ENCODE measurements around the gene GCDH.

GCDH gene

GRCh38 chr19:12865746-12866415, 25.1 kb upstream of the GCDH start:
- H3K4me3 Mint-ChIP-seq, result peak overlapping the region; percentile 19 to 73 (median 55)
- H3K27ac Mint-ChIP-seq, result no peak overlapping the region
- H3K4me1 Mint-ChIP-seq, result peaks cover 4% of the 10 kb centered on the region
- peaks cover 11% of the 10 kb centered on the region for H3K27me3 Mint-ChIP-seq (ENCODE audit: low read depth)
- no peaks in the 10 kb centered on the region for H3K36me3 Mint-ChIP-seq (ENCODE audit: low read depth)
- TF ChIP-seq CTCF (IDR thresholded peaks at IDR 0.05; ENCODE audit: unreplicated experiment in 3 of 3), result no peak
- H3K9me3 Mint-ChIP-seq, result no peaks in the 10 kb centered on the region

- H3K27ac Mint-ChIP-seq, result no peak overlapping the region
- H3K27me3 Mint-ChIP-seq (ENCODE audit: low read depth), result peaks cover 11% of the 10 kb centered on the region
- no peaks in the 10 kb centered on the region for H3K9me3 Mint-ChIP-seq
- H3K4me3 Mint-ChIP-seq, result peak overlapping the region; percentile 76 to 85 (median 81)
- H3K36me3 Mint-ChIP-seq (ENCODE audit: low read depth), result no peaks in the 10 kb centered on the region
- peaks cover 4% of the 10 kb centered on the region for H3K4me1 Mint-ChIP-seq
- no peak for TF ChIP-seq CTCF (IDR thresholded peaks at IDR 0.05; ENCODE audit: unreplicated experiment in 3 of 3)
Observed at GRCh38 chr19:12866416-12867119, 24.4 kb upstream of the GCDH start.

- peak overlapping the region; percentile 76 to 85 (median 81) for H3K4me3 Mint-ChIP-seq
- peak overlapping the region in 1 of 3 experiments; percentile 51 for H3K27ac Mint-ChIP-seq
- H3K9me3 Mint-ChIP-seq, result no peaks in the 10 kb centered on the region
- H3K27me3 Mint-ChIP-seq (ENCODE audit: low read depth), result peaks cover 11% of the 10 kb centered on the region
- peaks cover 4% of the 10 kb centered on the region for H3K4me1 Mint-ChIP-seq
- no peak for TF ChIP-seq CTCF (IDR thresholded peaks at IDR 0.05; ENCODE audit: unreplicated experiment in 3 of 3)
- H3K36me3 Mint-ChIP-seq (ENCODE audit: low read depth), result peaks cover 8% of the 10 kb centered on the region
Observed at GRCh38 chr19:12867120-12868099, 23.6 kb upstream of the GCDH start.

- H3K9me3 Mint-ChIP-seq, result no peaks in the 10 kb centered on the region
- peaks cover 13% of the 10 kb centered on the region for H3K36me3 Mint-ChIP-seq (ENCODE audit: low read depth)
- no peak overlapping the region for H3K27ac Mint-ChIP-seq
- peak overlapping the region in 2 of 3 experiments; percentile 41 to 55 for H3K4me3 Mint-ChIP-seq
- H3K4me1 Mint-ChIP-seq, result peaks cover 4% of the 10 kb centered on the region
- TF ChIP-seq CTCF (IDR thresholded peaks at IDR 0.05; ENCODE audit: unreplicated experiment in 3 of 3), result no peak
- peaks cover 11% of the 10 kb centered on the region for H3K27me3 Mint-ChIP-seq (ENCODE audit: low read depth)
Observed at GRCh38 chr19:12868540-12869112, 22.3 kb upstream of the GCDH start.

GRCh38 chr19:12871681-12872080, 19.3 kb upstream of the GCDH start:
- Mint-ChIP-seq H3K4me3 (no peak overlapping the region), H3K4me1 (peaks cover 4% of the 10 kb centered on the region), H3K36me3 (ENCODE audit: low read depth) (peaks cover 13% of the 10 kb centered on the region), H3K27ac (no peak overlapping the region), H3K9me3 (no peaks in the 10 kb centered on the region), H3K27me3 (ENCODE audit: low read depth) (peaks cover 4% of the 10 kb centered on the region)
- TF ChIP-seq CTCF (IDR thresholded peaks at IDR 0.05; ENCODE audit: unreplicated experiment in 3 of 3), result no peak
